Astrocyte (in vitro differentiated cells and primary cell): ENCODE measurements around the gene TSPEAR. TPM values are rescaled to one million over a fixed set of nuclear protein-coding genes. Genes with fewer than 3 reads are reported as not detected.
A peak's percentile ranks its signal among the peaks of the same experiment; 100 is the strongest.

Source experiments
- DNase-seq: peaks from one replicate; pipeline ENCODE4 v3.0.0-alpha.2; 2010; ENCODE audit warnings: low read depth
- FAIRE-seq: peaks from 2 replicates; lab custom pipeline; 2011; peaks lifted over from hg19 to GRCh38; lab: Jason Lieb, UNC
- H2AFZ ChIP-seq: 2 replicates; pipeline ENCODE4 v1.6.0; 2012; ENCODE audit warnings: low read depth, low read length, inconsistent platforms
- H3K27ac ChIP-seq: 2 replicates; pipeline ENCODE4 v1.5.1; 2011; ENCODE audit warnings: low read depth, low read length, inconsistent platforms
- H3K27me3 ChIP-seq: 2 replicates; pipeline ENCODE4 v1.6.0; 2011; ENCODE audit warnings: low read length, inconsistent platforms; ENCODE audit not compliant: insufficient read depth
- H3K36me3 ChIP-seq: 2 replicates; pipeline ENCODE4 v1.5.1; 2011; ENCODE audit warnings: low read length, inconsistent platforms; ENCODE audit not compliant: insufficient read depth
- H3K4me1 ChIP-seq: 2 replicates; pipeline ENCODE4 v1.5.1; 2011; ENCODE audit warnings: low read length, inconsistent platforms; ENCODE audit not compliant: insufficient read depth
- H3K4me2 ChIP-seq: 2 replicates; pipeline ENCODE4 v1.6.0; 2012; ENCODE audit warnings: low read length, inconsistent platforms
- H3K4me3 ChIP-seq: 2 replicates; pipeline ENCODE4 v1.5.1; 2011; ENCODE audit warnings: low read depth, mild to moderate bottlenecking, low read length, inconsistent platforms; ENCODE audit not compliant: insufficient read depth
- H3K79me2 ChIP-seq: 2 replicates; pipeline ENCODE4 v1.6.0; 2012; ENCODE audit warnings: mild to moderate bottlenecking, low read length, inconsistent platforms; ENCODE audit not compliant: insufficient read depth
- H3K9ac ChIP-seq: 2 replicates; pipeline ENCODE4 v1.6.0; 2012; ENCODE audit warnings: mild to moderate bottlenecking, low read length, inconsistent platforms
- H3K9me3 ChIP-seq: 2 replicates; pipeline ENCODE4 v1.5.1; 2012; ENCODE audit warnings: low read depth, mild to moderate bottlenecking, low read length, inconsistent platforms; ENCODE audit not compliant: insufficient read depth
- H4K20me1 ChIP-seq: 2 replicates; pipeline ENCODE4 v1.6.0; 2012; ENCODE audit warnings: low read length, inconsistent platforms; ENCODE audit not compliant: insufficient read depth
- H3K27ac Mint-ChIP-seq: one replicate; pipeline ENCODE4 v1.8.0; 2021; ENCODE audit warnings: mild to moderate bottlenecking, mixed read lengths; ENCODE audit not compliant: unreplicated experiment
- H3K27me3 Mint-ChIP-seq: one replicate; pipeline ENCODE4 v1.8.0; 2021; ENCODE audit warnings: low read depth, mixed read lengths; ENCODE audit not compliant: unreplicated experiment
- H3K36me3 Mint-ChIP-seq: one replicate; pipeline ENCODE4 v1.8.0; 2021; ENCODE audit warnings: low read depth, mixed read lengths; ENCODE audit not compliant: unreplicated experiment
- H3K4me1 Mint-ChIP-seq: one replicate; pipeline ENCODE4 v1.8.0; 2021; ENCODE audit warnings: low read depth, mixed read lengths; ENCODE audit not compliant: unreplicated experiment
- H3K4me3 Mint-ChIP-seq: one replicate; pipeline ENCODE4 v1.8.0; 2021; ENCODE audit warnings: mild to moderate bottlenecking, moderate library complexity, mixed read lengths; ENCODE audit not compliant: unreplicated experiment
- H3K9me3 Mint-ChIP-seq: one replicate; pipeline ENCODE4 v1.8.0; 2021; ENCODE audit warnings: mild to moderate bottlenecking, mixed read lengths; ENCODE audit not compliant: unreplicated experiment
- CTCF ChIP-seq: IDR thresholded peaks from 2 replicates; pipeline ENCODE4 v1.5.1; 2011; ENCODE audit warnings: low read depth, mild to moderate bottlenecking, inconsistent platforms, low read length, moderate library complexity; ENCODE audit not compliant: insufficient read depth
- EZH2 ChIP-seq: IDR thresholded peaks from 2 replicates; pipeline ENCODE4 v1.6.1; 2012; ENCODE audit warnings: mild to moderate bottlenecking, low read length, inconsistent platforms; ENCODE audit not compliant: insufficient read depth
- total RNA-seq: library from RNA; stranded (reverse); gene quantifications from 2 replicates; pipeline ENCODE4 v1.2.1, GENCODE V29; 2021

Gene TSPEAR
- total RNA-seq, 1 donor from 2014 or later = not detected

DNA sequence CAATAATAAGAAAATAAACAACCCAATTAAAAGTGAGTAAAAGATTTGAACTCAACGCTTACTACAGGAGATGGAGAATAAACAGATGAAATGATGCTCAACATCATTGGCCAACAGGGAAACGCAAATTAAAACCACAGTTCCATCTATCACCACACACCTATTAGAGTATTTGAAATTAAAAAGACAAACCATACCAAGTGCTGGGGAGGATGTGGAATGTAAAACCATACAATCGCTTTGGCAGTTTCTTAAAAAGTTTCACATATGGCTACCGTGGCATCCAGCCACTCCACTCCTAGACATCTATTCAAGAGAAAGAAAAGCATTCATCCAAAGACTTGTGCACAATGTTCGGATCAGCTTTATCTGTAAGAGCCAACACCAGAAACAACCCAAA is 257.3 kb downstream of the TSPEAR start:
- no peaks in the 10 kb centered on the region for H4K20me1 ChIP-seq
- H3K4me2 ChIP-seq = no peak overlapping the region
- no peak overlapping the region for H3K9ac ChIP-seq
- H3K36me3 ChIP-seq = no peaks in the 10 kb centered on the region
- Mint-ChIP-seq H3K4me1 (peaks cover 3% of the 10 kb centered on the region), H3K9me3 (peaks cover 7% of the 10 kb centered on the region), H3K27ac (no peak overlapping the region), H3K36me3 (peaks cover 2% of the 10 kb centered on the region), H3K4me3 (peak overlapping the region; percentile 63), H3K27me3 (peaks cover 30% of the 10 kb centered on the region)
- no peaks in the 10 kb centered on the region for H3K79me2 ChIP-seq
- H3K4me1 ChIP-seq = no peaks in the 10 kb centered on the region
- FAIRE-seq (no peak), DNase-seq (no peak)
- TF ChIP-seq EZH2 (no peak), CTCF (no peak)
- H2AFZ ChIP-seq = no peak overlapping the region
- peaks cover 4% of the 10 kb centered on the region for H3K27me3 ChIP-seq
- no peak overlapping the region for H3K27ac ChIP-seq
- H3K4me3 ChIP-seq = no peak overlapping the region
- no peaks in the 10 kb centered on the region for H3K9me3 ChIP-seq

GRCh38 chr21:44453120-44453519 is 258.3 kb downstream of the TSPEAR start:
- TF ChIP-seq EZH2 = no peak
- no peak for DNase-seq
- H3K9ac ChIP-seq = no peak overlapping the region
- Mint-ChIP-seq H3K36me3 (peaks cover 2% of the 10 kb centered on the region), H3K4me3 (peak overlapping the region; percentile 7), H3K9me3 (peaks cover 7% of the 10 kb centered on the region), H3K27ac (no peak overlapping the region), H3K4me1 (peaks cover 3% of the 10 kb centered on the region), H3K27me3 (peaks cover 30% of the 10 kb centered on the region)
- H3K79me2 ChIP-seq = no peaks in the 10 kb centered on the region
- no peaks in the 10 kb centered on the region for H3K9me3 ChIP-seq
- H3K4me3 ChIP-seq = no peak overlapping the region
- H4K20me1 ChIP-seq = no peaks in the 10 kb centered on the region
- no peak for FAIRE-seq
- no peak overlapping the region for H3K27ac ChIP-seq
- no peaks in the 10 kb centered on the region for H3K4me1 ChIP-seq
- H3K4me2 ChIP-seq = no peak overlapping the region
- no peak overlapping the region for H2AFZ ChIP-seq
- H3K36me3 ChIP-seq = no peaks in the 10 kb centered on the region
- peaks cover 4% of the 10 kb centered on the region for H3K27me3 ChIP-seq

- Histone ChIP-seq H3K9me3 (no peaks in the 10 kb centered on the region), H3K9ac (no peak overlapping the region), H3K4me1 (no peaks in the 10 kb centered on the region), H3K27ac (no peak overlapping the region), H3K4me3 (no peak overlapping the region), H4K20me1 (no peaks in the 10 kb centered on the region), H3K27me3 (peaks cover 7% of the 10 kb centered on the region), H2AFZ (no peak overlapping the region), H3K36me3 (no peaks in the 10 kb centered on the region), H3K79me2 (no peaks in the 10 kb centered on the region), H3K4me2 (no peak overlapping the region)
- TF ChIP-seq CTCF (no peak), EZH2 (no peak)
- H3K9me3 Mint-ChIP-seq = peaks cover 7% of the 10 kb centered on the region
- H3K4me3 Mint-ChIP-seq = no peak overlapping the region
- FAIRE-seq (no peak), DNase-seq (no peak)
- no peak overlapping the region for H3K27ac Mint-ChIP-seq
- H3K4me1 Mint-ChIP-seq = peaks cover 3% of the 10 kb centered on the region
- peaks cover 2% of the 10 kb centered on the region for H3K36me3 Mint-ChIP-seq
- H3K27me3 Mint-ChIP-seq = peaks cover 30% of the 10 kb centered on the region
These were observed 260.4 kb downstream of the TSPEAR start for GRCh38 chr21:44450999-44451398.
